GOT3 (cell line): ENCODE results near the gene ATRN.
"Not testable (repeated sequence)": the region's sequence is repeated elsewhere in the genome, so short reads cannot be mapped to it uniquely, and the experiment has no call there.

Experiments
- DNase-seq: peaks from one replicate; lab custom pipeline; 2025; ENCODE audit warnings: mixed read lengths; lab: John Stamatoyannopoulos, UW

Gene ATRN

GRCh38 chr20:3563548-3564177, 92.8 kb downstream of the ATRN start:
- DNase-seq = no peak

DNA sequence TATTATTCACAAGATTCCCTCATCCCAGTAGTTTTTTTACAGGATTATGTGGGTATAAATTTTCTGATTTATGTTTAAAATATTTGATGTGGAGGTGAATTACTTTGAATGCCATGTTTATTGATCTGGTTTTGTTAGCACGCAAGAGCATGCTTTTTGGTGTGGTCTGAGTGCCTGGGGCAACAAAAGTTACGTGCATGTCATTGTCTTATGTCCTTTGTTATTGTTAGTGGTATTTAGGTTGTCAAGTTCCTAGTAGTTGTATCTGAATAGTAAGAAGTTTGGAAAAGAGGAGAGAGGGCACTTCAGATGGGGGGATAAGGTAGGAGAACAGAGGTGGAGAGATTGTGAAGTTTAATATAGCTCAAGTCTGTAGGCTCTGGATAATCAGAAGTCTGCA, 95.0 kb downstream of the ATRN start:
- DNase-seq = no peak

- DNase-seq = no peak
These were observed 101.3 kb downstream of the ATRN start for GRCh38 chr20:3572151-3572550.

DNA sequence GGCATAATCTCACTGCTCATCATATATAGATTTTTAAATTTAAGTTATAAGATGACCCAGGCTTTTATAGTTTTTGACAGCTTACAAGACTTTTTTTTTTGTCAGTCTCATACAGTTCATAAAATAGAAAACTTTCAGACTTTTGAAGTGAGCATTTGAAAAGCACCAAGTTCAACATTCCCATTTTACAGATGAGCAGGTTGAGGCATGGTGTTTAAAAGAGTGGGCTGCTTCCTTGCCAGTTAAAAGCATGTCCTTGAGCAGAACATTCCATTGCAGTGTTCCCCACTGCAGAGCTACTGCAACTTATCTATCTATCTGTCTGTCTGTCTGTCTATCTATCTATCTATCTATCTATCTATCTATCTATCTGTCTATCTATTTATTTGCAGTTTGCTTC, 105.5 kb downstream of the ATRN start:
- DNase-seq = no peak

DNA sequence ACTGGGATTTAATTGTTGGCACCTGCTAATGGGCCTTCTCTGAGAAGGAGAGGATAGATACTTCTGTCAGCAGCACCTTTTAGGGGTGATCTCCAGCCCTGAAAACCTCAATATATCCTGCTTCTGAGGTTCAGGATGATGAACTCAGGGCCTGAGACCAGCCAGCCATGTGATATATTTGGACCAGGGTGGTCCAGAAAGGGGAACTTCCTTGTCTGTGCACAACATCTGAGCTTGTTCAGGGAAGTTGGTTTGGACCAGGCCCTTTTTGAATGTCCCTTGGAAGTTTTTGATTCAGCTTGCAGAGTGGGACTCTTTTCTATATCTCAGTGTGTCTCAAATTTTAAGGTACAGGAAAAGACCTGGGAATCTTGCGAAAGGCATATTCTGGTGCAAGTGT, 106.5 kb downstream of the ATRN start:
- no peak for DNase-seq

- no peak for DNase-seq
These were observed 109.6 kb downstream of the ATRN start for GRCh38 chr20:3580412-3580811.

DNA sequence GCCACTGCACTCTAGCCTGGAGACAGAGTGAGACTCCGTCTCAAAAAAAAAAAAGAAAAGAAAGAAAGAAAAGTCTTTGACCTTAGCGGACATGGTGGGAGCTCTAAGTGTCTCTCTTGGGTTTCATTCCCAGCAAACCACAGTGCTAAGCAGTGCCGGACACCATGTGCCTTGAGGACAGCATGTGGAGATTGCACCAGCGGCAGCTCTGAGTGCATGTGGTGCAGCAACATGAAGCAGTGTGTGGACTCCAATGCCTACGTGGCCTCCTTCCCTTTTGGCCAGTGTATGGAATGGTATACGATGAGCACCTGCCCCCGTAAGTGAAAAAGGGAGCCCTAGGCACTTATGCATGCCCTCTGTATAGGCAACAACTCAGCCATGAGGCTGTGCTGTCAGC, 112.9 kb downstream of the ATRN start:
- no peak for DNase-seq

DNA sequence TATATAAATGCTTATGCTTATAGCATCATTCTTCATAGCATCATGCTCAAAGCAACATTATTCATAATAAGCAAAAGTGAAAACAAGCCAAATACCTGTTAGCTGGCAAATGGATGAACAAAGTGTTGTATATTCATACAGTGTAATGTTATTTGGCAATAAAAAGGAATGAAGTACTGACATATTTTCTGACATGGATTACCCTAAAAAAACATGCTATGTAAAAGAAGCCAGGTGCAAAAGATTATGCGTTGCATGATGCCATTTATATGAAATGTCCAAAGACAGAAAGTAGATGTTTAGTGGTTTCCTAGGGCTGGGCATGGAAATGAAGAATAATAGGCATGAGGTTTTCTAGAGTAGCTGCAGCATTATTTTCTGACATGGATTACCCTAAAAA, 115.3 kb downstream of the ATRN start:
- no peak for DNase-seq

DNA sequence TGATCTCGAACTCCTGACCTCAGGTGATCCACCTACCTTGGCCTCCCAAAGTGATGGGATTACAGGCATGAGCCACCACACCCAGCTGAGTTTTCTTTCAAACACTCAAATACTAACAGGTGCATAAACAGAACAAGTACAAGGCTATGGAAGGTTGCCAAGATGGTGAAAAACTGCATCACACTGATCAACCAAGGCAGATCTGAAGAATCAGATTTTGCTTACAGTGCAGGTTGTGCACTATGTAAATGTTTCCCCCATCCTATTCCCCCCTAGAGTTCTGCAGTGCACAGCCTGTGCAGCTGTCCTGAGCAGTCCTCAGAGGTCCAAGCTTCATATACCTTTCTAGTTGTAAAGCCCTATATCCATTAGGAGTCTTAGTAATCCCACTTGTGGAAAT, 119.3 kb downstream of the ATRN start:
- no peak for DNase-seq

GRCh38 chr20:3592931-3593330, 122.1 kb downstream of the ATRN start:
- no peak for DNase-seq

- no peak for DNase-seq
These were observed 124.7 kb downstream of the ATRN start for GRCh38 chr20:3595541-3595940.

DNA sequence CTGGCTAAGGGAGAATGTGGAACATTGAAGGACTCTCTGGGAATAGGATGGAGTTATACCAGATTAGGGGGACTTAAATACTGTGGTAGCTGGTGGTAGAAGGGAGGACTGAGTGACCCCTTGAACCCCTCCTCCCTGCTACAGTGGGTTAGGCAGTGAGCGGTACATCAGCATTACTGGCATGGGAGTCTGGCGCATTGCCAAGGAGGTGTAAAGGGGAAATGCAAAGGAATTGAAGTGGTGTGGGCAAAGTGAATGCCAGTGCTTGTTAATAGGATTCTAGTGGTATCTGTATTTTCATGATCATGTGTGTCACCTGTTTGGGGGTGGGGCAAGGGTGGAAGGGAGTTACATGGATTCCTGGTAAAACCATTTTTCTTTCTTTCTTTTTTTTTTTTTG, 132.3 kb downstream of the ATRN start:
- DNase-seq = no peak

- DNase-seq = not testable (repeated sequence)
These were observed 134.6 kb downstream of the ATRN start for GRCh38 chr20:3605386-3605886.

DNA sequence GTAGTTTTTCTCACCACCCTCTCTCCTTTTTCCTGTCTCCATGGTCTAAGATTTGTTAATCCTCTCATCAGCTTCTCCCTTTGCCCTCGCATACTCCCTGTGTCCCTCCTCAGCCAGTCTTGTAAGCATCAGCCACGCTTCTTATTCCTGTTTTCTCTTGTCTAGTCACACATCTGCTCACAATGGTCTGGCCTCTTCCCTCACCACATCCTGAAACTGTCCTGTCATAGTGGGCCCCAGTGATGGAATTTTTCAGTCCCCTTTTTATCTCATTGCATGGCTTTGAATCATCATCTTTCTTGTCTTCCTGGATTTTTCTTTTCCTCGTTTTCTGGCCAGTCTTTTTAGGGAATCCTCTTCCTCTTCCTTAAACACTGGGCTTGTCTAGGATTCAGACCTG, 135.2 kb downstream of the ATRN start:
- no peak for DNase-seq

GRCh38 chr20:3611901-3612300, 141.1 kb downstream of the ATRN start:
- no peak for DNase-seq

DNA sequence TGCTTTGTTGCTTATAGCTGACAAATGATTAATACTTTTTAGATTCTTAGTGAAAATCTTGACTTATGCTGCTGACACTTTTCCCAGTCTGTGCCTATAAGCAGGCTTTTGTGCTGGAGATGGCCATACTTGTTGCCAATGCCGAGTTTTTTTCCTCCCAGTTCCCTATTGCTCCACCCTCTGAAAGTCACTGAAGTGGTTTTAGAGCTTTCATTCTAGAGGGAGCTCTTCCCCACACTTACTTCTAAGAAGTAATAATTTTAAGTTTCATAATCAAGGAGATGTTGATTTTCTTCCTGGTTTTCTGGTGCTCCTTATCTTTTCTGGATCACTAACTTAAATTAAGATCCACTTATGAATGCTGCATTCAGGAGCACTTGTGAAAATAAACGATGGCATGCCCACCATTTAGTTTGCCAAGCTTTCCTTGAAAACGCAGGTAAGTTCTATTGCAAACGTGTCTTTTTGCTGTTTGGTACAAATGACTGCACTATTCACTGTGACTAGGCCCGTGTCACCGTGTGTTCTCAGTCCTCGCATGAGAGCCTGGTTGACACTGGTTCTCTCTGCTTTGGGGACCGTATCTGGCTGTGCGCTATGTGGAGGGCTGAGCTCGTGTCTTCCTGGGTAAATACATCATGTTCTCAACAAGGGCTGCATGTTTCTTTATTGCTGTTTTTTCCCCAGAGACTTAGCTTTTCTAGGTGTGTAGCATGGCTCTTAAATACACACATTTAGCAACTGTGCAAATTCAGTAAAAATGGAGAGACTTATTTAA, 142.2 kb downstream of the ATRN start:
- DNase-seq = no peak

DNA sequence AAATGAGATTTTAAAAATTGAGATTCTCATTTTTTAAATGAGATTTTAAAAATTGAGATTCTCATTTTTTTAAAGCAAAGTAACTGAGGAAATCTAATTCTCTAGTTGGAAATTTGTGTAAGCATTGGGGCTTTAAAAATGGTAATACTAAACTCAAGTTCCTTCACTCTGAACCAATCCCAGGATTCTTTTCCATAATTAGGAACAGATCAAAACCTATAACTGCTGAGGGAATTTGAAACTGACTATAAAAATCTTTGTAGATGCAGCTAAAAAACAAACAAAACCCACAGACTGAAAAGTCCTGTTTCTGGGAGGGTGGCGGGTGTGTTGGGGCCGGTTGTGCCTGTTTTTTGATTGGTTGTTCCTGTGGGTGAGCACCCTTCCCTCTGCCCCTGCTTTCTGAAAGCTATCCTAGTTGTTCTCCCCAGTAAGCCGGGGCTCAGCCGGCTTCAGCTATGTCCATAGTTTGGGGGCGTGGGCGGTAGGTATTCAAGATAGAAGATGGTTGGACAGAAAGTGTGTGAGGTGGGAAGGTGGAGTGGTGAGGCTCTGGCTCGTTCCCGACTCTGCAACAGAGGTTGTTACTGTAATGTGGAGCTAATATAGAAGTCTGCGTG, 143.1 kb downstream of the ATRN start:
- no peak for DNase-seq

- no peak for DNase-seq
These were observed 143.6 kb downstream of the ATRN start for GRCh38 chr20:3614466-3614865.

- not testable (repeated sequence) for DNase-seq
These were observed 144.5 kb downstream of the ATRN start for GRCh38 chr20:3615171-3615840.

DNA sequence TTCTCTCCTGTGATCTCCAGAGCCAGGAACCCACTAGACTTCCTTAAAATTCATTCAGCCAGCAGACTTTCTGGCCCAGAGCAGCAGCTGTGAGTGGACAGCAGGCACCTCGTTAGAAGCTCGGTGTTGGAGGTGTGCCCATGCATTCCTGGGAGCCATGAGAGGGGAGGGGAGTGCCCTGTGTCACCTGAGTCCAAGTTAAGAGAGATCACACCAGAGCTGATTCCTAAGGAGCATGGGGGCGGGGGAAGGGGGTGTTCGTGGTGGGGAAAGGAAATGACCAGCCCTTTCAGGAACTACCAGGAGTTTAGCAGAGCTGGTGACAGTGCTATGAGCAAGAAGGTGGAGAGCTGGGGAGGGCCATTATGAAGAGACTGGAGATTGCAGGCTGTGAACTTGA, 145.4 kb downstream of the ATRN start:
- DNase-seq = no peak

- DNase-seq = no peak
These were observed 150.3 kb downstream of the ATRN start for GRCh38 chr20:3621111-3621510.

DNA sequence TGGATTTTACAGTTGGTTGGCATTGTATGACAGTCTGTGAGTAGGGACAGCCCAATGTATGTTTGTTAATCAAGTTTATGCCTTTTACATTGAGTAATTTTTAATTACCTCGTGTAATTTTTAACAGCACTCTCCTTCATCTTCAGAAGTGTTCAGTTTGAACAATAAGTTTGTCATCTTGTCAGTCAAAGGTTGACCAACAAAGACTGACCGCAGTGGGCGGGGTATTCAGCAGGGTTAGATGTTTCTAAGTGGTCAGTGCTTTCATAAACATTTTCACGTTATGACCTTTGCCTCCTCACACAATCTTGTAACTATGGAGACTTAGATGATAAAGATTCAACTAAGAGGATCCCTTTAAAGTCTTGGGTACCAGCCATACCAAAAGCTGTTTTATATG, 151.6 kb downstream of the ATRN start:
- no peak for DNase-seq

- DNase-seq = no peak
These were observed 156.7 kb downstream of the ATRN start for GRCh38 chr20:3627476-3627875.
